Lower leg skin (tissue), 4 donors: ENCODE data around the gene PRPF40A. TPM values are rescaled to one million over a fixed set of nuclear protein-coding genes. Genes with fewer than 3 reads are reported as not detected.

Source experiments
- DNase-seq, 2 donors: peaks; one replicate each; pipeline ENCODE4 v3.0.0-alpha.2; 2019; ENCODE audit warnings: low spot score in 2 of 2
- H3K4me3 ChIP-seq: fragments of 200-600 bp; sonication (generic); 2 replicates; pipeline ENCODE4 v1.5.1; 2017; ENCODE audit warnings: mild to moderate bottlenecking, low read depth; ENCODE audit not compliant: poor library complexity, severe bottlenecking
- POLR2A ChIP-seq, 2 donors: fragments of 450-650 bp; IDR thresholded peaks; one replicate each; pipeline ENCODE4 v1.6.1; 2016 to 2017; ENCODE audit warnings: antibody characterized with exemption in 2 of 2, mild to moderate bottlenecking in 1 of 2, moderate library complexity in 1 of 2
- WGBS, 2 donors: methylation state at CpG; one replicate each; pipeline ENCODE4 v1.1.5; 2018; 5-methylcytosine and 5-hydroxymethylcytosine counted together
- intact Hi-C: fragments of 100-400 bp; cut with DNase I; formaldehyde crosslinking; loops from one replicate; pipeline ENCODE4 v1.15.0; 2023; ENCODE audit warnings: low total_unique reads
- total RNA-seq, 4 donors: library from RNA; depleted of rRNA; stranded (reverse); fragments of >200 nt; gene quantifications; one replicate each; pipeline ENCODE4 v1.1.0, GENCODE V29; 2016
- TF ChIP-seq, protein P1 (sequence below), 3 donors: fragments of 450-650 bp; IDR thresholded peaks; one replicate each; pipeline ENCODE4 v1.5.1; 2016; ENCODE audit warnings: antibody characterized with exemption in 3 of 3, mild to moderate bottlenecking in 3 of 3, moderate library complexity in 2 of 3

PRPF40A gene
- total RNA-seq, 4 donors from 2014 or later, result 70.9 to 137 (median 83.2) TPM

DNA sequence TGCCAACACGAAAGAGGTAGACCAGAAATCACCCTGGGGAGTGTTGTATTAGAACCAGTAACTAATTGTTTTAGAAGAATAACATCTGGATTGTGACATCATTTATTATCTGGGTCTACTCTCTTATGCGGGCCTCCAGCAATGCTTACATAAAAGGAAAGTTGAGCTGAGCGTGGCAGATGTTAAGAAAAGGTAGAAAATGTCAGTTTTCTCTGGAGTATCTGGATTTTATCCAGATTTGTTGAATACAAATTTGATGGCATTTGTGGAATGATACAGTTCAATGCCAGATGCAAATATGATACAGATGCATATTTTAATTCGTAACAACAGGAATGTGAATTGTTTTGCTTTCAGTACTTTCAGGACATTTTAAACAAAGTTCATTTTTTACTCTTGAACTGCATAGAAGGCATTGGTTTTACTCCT is 90.3 kb downstream of the PRPF40A start:
- WGBS, 2 donors, result 44 to 52% methylated on average over 4 of the region's 4 CpGs
- intact Hi-C loops, result no loop called here
- no peak for DNase-seq
- H3K4me3 ChIP-seq, result no peak overlapping the region
- TF ChIP-seq POLR2A (IDR thresholded peaks at IDR 0.05), result no peak
- TF ChIP-seq, protein P1, sequence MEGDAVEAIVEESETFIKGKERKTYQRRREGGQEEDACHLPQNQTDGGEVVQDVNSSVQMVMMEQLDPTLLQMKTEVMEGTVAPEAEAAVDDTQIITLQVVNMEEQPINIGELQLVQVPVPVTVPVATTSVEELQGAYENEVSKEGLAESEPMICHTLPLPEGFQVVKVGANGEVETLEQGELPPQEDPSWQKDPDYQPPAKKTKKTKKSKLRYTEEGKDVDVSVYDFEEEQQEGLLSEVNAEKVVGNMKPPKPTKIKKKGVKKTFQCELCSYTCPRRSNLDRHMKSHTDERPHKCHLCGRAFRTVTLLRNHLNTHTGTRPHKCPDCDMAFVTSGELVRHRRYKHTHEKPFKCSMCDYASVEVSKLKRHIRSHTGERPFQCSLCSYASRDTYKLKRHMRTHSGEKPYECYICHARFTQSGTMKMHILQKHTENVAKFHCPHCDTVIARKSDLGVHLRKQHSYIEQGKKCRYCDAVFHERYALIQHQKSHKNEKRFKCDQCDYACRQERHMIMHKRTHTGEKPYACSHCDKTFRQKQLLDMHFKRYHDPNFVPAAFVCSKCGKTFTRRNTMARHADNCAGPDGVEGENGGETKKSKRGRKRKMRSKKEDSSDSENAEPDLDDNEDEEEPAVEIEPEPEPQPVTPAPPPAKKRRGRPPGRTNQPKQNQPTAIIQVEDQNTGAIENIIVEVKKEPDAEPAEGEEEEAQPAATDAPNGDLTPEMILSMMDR (IDR thresholded peaks at IDR 0.05), result no peak

DNA sequence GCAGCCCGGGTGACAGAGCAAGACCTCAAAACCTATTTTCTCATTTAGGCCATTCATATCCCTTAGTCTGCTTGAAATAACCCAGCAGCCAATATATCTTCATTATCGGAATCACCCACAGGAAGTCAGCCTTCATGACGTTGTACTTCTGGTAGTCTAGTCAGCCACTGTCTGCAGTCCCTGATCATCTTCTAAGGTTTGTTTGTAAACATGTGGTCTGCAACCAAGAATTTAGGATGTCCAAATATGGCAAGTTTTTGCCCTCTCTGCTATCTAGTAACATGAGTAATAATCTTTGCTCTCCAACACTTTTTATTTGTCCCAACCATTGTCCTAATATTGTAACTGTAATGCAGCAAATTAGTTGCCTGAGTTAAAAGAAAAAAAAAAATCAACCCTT is 92.5 kb downstream of the PRPF40A start:
- no peak for DNase-seq
- TF ChIP-seq, protein P1 (IDR thresholded peaks at IDR 0.05), result no peak
- TF ChIP-seq POLR2A (IDR thresholded peaks at IDR 0.05), result no peak
- WGBS, 2 donors, result 76 to 77% methylated on average over 3 of the region's 3 CpGs
- intact Hi-C loops, result no loop called here
- H3K4me3 ChIP-seq, result no peak overlapping the region

DNA sequence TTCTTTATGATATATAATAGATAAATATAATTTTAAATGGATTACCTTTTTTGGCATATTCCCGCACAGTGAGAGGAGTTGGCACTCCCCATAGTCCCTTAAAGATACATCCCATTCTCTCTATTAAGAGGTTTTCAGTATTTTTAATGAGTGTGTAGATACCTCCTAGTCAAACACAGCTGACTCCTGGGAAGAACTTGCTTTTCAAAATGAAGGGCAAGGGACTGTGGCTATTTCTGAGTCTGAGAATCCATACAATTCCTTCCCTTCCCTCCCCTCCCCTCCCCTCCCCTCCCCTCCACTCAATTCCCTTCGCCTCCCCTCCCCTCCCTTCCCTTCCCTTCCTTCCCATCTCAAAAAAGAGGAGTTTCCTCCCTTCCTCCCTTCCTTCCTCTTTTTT is 93.5 kb downstream of the PRPF40A start:
- no peak overlapping the region for H3K4me3 ChIP-seq
- intact Hi-C loops, result no loop called here
- DNase-seq, result no peak
- 94 to 97% methylated on average over 1 of the region's 2 CpGs for WGBS, 2 donors
- no peak for TF ChIP-seq POLR2A (IDR thresholded peaks at IDR 0.05)
- TF ChIP-seq, protein P1 (IDR thresholded peaks at IDR 0.05), result no peak

DNA sequence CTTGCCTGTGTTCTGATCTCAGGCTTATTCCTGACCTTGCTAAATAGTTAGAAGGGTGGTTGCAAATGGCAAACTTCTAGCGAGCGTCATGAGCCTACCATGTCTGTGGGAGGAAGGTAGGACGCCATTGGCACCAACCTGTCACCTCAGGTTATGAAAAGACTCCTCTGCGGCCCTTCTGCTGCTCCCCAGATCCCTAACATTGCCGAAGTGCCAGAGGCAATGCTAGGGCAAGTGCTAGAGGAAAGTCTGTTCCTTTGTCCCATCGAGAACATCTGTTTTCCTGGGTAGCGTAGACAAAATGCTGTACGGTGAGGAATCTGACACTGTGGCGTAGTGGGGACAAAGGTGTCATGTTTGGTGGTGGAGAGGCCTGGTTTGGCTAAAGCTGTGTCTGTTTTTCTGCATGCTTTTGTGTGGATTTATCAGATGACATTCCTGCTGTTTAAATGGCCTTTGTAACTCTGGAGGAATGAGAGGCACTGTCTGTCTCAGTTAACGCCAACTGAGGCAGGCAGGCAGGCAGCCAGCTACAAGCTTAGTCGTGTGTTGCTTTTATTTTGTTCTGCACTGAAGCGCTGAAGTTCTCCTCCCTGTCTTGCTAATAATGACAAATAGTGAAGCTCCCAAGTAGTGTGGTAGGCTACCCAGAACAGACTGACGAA is 94.1 kb downstream of the PRPF40A start:
- H3K4me3 ChIP-seq, result no peak overlapping the region
- whole genome bisulfite sequencing, 2 donors, result 75% methylated on average over 13 of the region's 13 CpGs
- TF ChIP-seq POLR2A (IDR thresholded peaks at IDR 0.05), result no peak
- TF ChIP-seq, protein P1 (IDR thresholded peaks at IDR 0.05), result no peak
- no peak for DNase-seq
- intact Hi-C loops, result no loop called here

DNA sequence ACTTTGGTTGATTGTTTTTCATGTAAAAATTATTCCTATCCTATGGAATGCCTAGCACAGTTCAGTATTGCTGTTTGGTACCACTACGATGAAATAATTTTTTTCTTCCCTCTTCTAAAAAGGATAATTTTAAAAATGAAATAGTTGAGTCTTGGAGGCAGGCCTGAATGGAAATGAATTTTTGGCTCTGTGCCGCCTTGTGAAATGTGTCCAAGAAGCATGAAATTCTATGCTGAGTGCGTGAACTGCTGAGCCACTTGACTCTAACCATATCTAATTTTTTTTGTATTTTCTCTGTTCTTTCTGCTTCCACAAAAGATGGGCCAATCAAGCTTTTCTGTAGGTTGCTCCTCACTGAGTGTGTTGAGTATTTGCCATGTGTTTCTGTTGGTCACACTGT is 95.0 kb downstream of the PRPF40A start:
- TF ChIP-seq POLR2A (IDR thresholded peaks at IDR 0.05), result no peak
- TF ChIP-seq, protein P1 (IDR thresholded peaks at IDR 0.05), result no peak
- DNase-seq, result no peak
- 77 to 85% methylated on average over 3 of the region's 3 CpGs for WGBS, 2 donors
- intact Hi-C loops, result no loop called here
- H3K4me3 ChIP-seq, result no peak overlapping the region

DNA sequence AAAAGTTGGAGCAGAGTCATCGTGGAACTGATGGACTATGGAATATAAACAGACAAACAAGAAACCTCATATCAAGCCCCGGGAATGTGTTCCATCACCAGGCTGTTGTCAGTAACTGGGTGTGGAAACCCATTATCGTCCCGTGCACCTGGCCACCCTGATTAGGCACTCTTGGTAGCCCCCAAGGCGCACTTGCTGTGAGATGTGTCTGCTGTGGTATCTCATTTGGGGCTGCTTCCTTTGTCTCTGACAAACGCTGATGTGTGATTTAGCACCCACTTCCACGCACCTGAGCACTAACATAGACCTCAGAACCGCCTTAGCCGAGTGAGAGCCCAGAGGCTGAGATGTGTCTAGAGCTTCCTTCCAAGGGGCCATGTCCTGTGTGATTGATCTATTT is 96.3 kb downstream of the PRPF40A start:
- TF ChIP-seq, protein P1 (IDR thresholded peaks at IDR 0.05), result no peak
- TF ChIP-seq POLR2A (IDR thresholded peaks at IDR 0.05), result no peak
- intact Hi-C loops, result no loop called here

More for the DNA sequence above, 96.3 kb downstream of the PRPF40A start:
- no peak overlapping the region for H3K4me3 ChIP-seq
- WGBS, 2 donors, result 84 to 90% methylated on average over 9 of the region's 9 CpGs
- DNase-seq, result no peak
